Measurements from ENCODE around the gene GSTA2.
A peak's percentile ranks its signal among the peaks of the same experiment; 100 is the strongest.
"Not testable (repeated sequence)": the region's sequence is repeated elsewhere in the genome, so short reads cannot be mapped to it uniquely, and the experiment has no call there.

The GSTA2 gene

DNA sequence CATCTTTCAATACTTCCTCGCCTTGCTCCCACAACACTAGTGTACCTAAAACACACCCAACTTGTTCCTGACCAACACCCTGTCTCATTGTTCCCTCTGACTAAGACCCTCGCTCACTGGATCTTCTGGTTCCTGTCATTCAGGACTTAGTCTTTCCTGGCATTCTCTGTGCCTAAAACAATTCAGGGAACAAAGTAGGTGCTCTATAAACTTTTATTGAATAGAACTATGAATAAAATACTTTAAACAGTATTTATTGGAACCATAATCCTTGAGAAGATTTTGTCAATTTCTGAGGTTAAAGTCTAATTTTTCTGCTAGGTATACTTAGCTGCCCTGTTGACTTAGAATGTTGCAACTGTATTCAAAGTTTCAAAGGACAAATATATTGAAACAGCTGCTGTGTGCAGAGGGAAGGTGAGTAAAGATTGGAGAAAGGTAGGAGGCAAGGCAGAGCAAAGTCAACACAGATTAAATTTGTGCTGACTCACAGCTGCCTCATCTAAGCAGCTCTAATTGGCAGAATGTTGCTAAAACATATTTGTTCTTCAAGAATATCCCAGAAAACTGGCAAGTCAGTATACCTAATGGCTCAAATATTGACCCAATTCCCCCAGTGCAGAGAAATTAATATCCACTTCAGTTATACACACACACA, 37.6 kb downstream of the GSTA2 start:
- peak; percentile 4 for DNase-seq (ENCODE audit: low spot score)

- no peak for DNase-seq (ENCODE audit: low spot score)
Measured at GRCh38 chr6:52725143-52725534, 38.1 kb downstream of the GSTA2 start.

GRCh38 chr6:52724406-52725121, 38.7 kb downstream of the GSTA2 start:
- DNase-seq (ENCODE audit: low spot score) = peak; percentile 38

GRCh38 chr6:52724042-52724405, 39.3 kb downstream of the GSTA2 start:
- no peak for DNase-seq (ENCODE audit: low spot score)

- DNase-seq (ENCODE audit: low spot score) = no peak
Measured at GRCh38 chr6:52720321-52720720, 43.0 kb downstream of the GSTA2 start.

GRCh38 chr6:52718550-52718949, 44.7 kb downstream of the GSTA2 start:
- DNase-seq (ENCODE audit: low spot score) = no peak

DNA sequence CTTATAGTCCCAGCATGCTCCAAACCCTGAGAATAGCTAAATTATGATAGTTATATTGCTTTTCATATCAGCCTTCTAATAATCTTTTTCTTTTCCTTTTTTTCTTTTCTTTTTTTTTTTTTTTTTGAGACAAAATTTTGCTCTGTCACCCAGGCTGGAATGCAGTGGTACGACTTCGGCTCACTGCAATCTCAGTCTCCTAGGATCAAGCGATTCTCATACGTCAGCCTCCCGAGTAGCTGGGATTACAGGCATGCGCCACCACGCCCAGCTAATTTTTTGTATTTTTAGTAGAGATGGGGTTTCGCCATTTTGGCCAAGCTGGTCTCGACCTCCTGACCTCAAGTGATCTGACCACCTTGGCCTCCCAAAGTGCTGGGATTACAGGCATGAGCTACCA, 48.5 kb downstream of the GSTA2 start:
- not testable (repeated sequence) for DNase-seq (ENCODE audit: low spot score)

- DNase-seq (ENCODE audit: low spot score) = no peak
Measured at GRCh38 chr6:52712136-52712535, 51.1 kb downstream of the GSTA2 start.

- DNase-seq (ENCODE audit: low spot score) = no peak
Measured at GRCh38 chr6:52707963-52708680, 55.2 kb downstream of the GSTA2 start.

DNA sequence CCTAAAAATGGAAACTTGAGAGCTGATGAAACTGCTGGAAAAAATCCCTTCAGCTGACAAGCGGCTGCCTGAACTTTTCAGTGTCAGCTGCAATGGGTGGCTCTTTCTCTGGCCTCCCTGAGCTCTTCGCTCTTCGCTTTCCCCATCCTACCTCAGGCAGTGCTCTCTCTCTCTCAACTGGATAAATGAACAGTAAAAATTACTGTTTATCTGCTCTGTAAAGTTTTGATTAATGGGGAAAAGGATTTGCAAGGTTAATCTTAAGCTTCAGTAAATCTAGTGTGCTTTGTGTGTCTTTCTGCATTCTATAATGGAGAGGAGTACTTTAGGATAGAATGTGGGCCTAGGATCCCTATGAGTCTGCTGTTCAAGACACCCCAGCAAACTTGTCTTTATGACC, 57.3 kb downstream of the GSTA2 start:
- DNase-seq (ENCODE audit: low spot score) = no peak

DNA sequence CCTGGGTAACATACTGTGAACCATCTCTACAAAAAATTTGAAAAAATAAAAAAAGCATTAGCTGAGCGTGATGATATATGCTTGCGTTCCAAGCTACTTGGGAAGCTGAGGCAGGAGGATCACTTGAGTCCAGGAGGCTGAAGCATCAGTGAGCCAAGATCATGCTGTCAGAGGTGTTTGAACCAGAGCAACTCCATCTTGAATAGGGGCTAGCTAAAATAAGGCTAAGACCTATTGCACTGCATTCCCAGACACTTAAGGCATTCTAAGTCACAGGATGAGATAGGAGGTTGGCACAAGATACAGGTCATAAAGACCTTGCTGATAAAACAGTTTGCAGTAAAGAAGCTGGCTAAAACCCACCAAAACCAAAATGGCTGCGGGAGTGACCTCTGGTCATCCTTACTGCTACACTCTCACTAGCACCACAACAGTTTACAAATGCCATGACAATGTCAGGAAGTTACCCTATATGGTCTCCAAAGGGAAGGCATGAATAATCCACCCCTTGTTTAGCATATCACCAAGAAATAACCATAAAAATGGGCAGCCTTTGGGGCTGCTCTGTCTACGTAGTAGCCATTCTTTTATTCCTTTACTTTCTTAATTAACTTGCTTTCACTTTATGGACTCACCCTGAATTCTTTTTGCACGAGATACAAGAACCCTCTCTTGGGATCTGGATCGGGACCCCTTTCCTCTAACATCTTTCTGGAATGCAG, 58.3 kb downstream of the GSTA2 start:
- not testable (repeated sequence) for DNase-seq (ENCODE audit: low spot score)

- no peak for DNase-seq (ENCODE audit: low spot score)
Measured at GRCh38 chr6:52704060-52704459, 59.2 kb downstream of the GSTA2 start.

Measured in hematopoietic multipotent progenitor cell treated with erythropoietin and hydrocortisone succinate and interleukin-3 and kit ligand, for 15 days (in vitro differentiated cells).